ENCODE data around the gene CAMK2G. TPM values are rescaled to one million over a fixed set of nuclear protein-coding genes. Genes with fewer than 3 reads are reported as not detected.
A peak's percentile ranks its signal among the peaks of the same experiment; 100 is the strongest.
"Not testable (repeated sequence)": the region's sequence is repeated elsewhere in the genome, so short reads cannot be mapped to it uniquely, and the experiment has no call there.

Gene CAMK2G
- total RNA-seq, 1 donor from 2014 or later: 18.9 TPM

- ATAC-seq: no peak
Measured at GRCh38 chr10:73902351-73902750, 28.0 kb upstream of the CAMK2G start.

GRCh38 chr10:73901261-73901660, 26.9 kb upstream of the CAMK2G start:
- no peak for ATAC-seq

- ATAC-seq: no peak
Measured at GRCh38 chr10:73900064-73900463, 25.7 kb upstream of the CAMK2G start.

- peak; percentile 74 for ATAC-seq
Measured at GRCh38 chr10:73899423-73899822, 25.1 kb upstream of the CAMK2G start.

- ATAC-seq: no peak
Measured at GRCh38 chr10:73898730-73899410, 24.5 kb upstream of the CAMK2G start.

- ATAC-seq: no peak
Measured at GRCh38 chr10:73897693-73898092, 23.3 kb upstream of the CAMK2G start.

- not testable (repeated sequence) for ATAC-seq
Measured at GRCh38 chr10:73895381-73895780, 21.0 kb upstream of the CAMK2G start.

- ATAC-seq: peak; percentile 27
Measured at GRCh38 chr10:73894245-73894971, 20.1 kb upstream of the CAMK2G start.

- peak; percentile 12 for ATAC-seq
Measured at GRCh38 chr10:73893426-73893825, 19.1 kb upstream of the CAMK2G start.

GRCh38 chr10:73892310-73893030, 18.1 kb upstream of the CAMK2G start:
- no peak for ATAC-seq

- ATAC-seq: no peak
Measured at GRCh38 chr10:73891540-73891939, 17.2 kb upstream of the CAMK2G start.

GRCh38 chr10:73890830-73891229, 16.5 kb upstream of the CAMK2G start:
- ATAC-seq: not testable (repeated sequence)

GRCh38 chr10:73890261-73890660, 15.9 kb upstream of the CAMK2G start:
- no peak for ATAC-seq

- not testable (repeated sequence) for ATAC-seq
Measured at GRCh38 chr10:73889416-73889815, 15.1 kb upstream of the CAMK2G start.

- ATAC-seq: peak; percentile 91
Measured at GRCh38 chr10:73889014-73889413, 14.7 kb upstream of the CAMK2G start.

- ATAC-seq: peak; percentile 74
Measured at GRCh38 chr10:73888514-73888913, 14.2 kb upstream of the CAMK2G start.

- peak; percentile 60 for ATAC-seq
Measured at GRCh38 chr10:73887294-73888039, 13.1 kb upstream of the CAMK2G start.

- ATAC-seq: no peak
Measured at GRCh38 chr10:73886661-73887293, 12.4 kb upstream of the CAMK2G start.

GRCh38 chr10:73886085-73886529, 11.8 kb upstream of the CAMK2G start:
- ATAC-seq: peak; percentile 30

GRCh38 chr10:73884017-73884416, 9.7 kb upstream of the CAMK2G start:
- ATAC-seq: no peak

GRCh38 chr10:73881221-73881919, 7.0 kb upstream of the CAMK2G start:
- ATAC-seq: no peak
